ENCODE data around the gene IGSF9B.

Gene IGSF9B

GRCh38 chr11:133927690-133928627, 28.8 kb downstream of the IGSF9B start:
- H3K9me3 ChIP-seq (ENCODE audit: insufficient read depth, low read length) = no peaks in the 10 kb centered on the region
- no peak overlapping the region for H3K4me2 ChIP-seq (ENCODE audit: low read depth, low read length, poor library complexity, severe bottlenecking)
- no peaks in the 10 kb centered on the region for H3F3A ChIP-seq (ENCODE audit: insufficient read depth)
- TF ChIP-seq EZH2phosphoT487 (conservative IDR thresholded peaks at IDR 0.05; ENCODE audit: low read length) = no peak
- TF ChIP-seq CTCF (IDR thresholded peaks at IDR 0.05; ENCODE audit: insufficient read depth, low read length, poor library complexity, severe bottlenecking) = no peak
- H3K36me3 ChIP-seq (ENCODE audit: low read length) = no peaks in the 10 kb centered on the region
- H4K20me1 ChIP-seq (ENCODE audit: low read depth, low read length) = no peaks in the 10 kb centered on the region
- no peaks in the 10 kb centered on the region for H3K9me2 ChIP-seq (replicated peaks; ENCODE audit: insufficient read depth, low read length)
- H3K79me2 ChIP-seq (ENCODE audit: insufficient read depth, low read length) = no peaks in the 10 kb centered on the region
- no peak overlapping the region for H3K27ac ChIP-seq (ENCODE audit: low read depth, low read length)
- no peak overlapping the region for H2AFZ ChIP-seq (ENCODE audit: low read depth, low read length, severe bottlenecking)
- no peaks in the 10 kb centered on the region for H3K27me3 ChIP-seq (ENCODE audit: low read length)
- no peak overlapping the region for H3K9ac ChIP-seq (ENCODE audit: low read length)
- H3K4me3 ChIP-seq (ENCODE audit: insufficient read depth, low read length, poor library complexity, severe bottlenecking) = no peak overlapping the region

- Histone ChIP-seq H4K20me1 (ENCODE audit: low read depth, low read length) (no peaks in the 10 kb centered on the region), H2AFZ (ENCODE audit: low read depth, low read length, severe bottlenecking) (no peak overlapping the region), H3K27ac (ENCODE audit: low read depth, low read length) (no peak overlapping the region), H3K27me3 (ENCODE audit: low read length) (no peaks in the 10 kb centered on the region), H3K79me2 (ENCODE audit: insufficient read depth, low read length) (no peaks in the 10 kb centered on the region), H3K4me2 (ENCODE audit: low read depth, low read length, poor library complexity, severe bottlenecking) (no peak overlapping the region), H3K9me2 (replicated peaks; ENCODE audit: insufficient read depth, low read length) (no peaks in the 10 kb centered on the region), H3K9ac (ENCODE audit: low read length) (no peak overlapping the region), H3F3A (ENCODE audit: insufficient read depth) (no peaks in the 10 kb centered on the region), H3K4me3 (ENCODE audit: insufficient read depth, low read length, poor library complexity, severe bottlenecking) (no peak overlapping the region), H3K9me3 (ENCODE audit: insufficient read depth, low read length) (no peaks in the 10 kb centered on the region), H3K36me3 (ENCODE audit: low read length) (no peaks in the 10 kb centered on the region)
- TF ChIP-seq CTCF (IDR thresholded peaks at IDR 0.05; ENCODE audit: insufficient read depth, low read length, poor library complexity, severe bottlenecking) = no peak
- no peak for TF ChIP-seq EZH2phosphoT487 (conservative IDR thresholded peaks at IDR 0.05; ENCODE audit: low read length)
Measured at GRCh38 chr11:133926466-133927246, 30.1 kb downstream of the IGSF9B start.

- no peaks in the 10 kb centered on the region for H3K36me3 ChIP-seq (ENCODE audit: low read length)
- no peak for TF ChIP-seq EZH2phosphoT487 (conservative IDR thresholded peaks at IDR 0.05; ENCODE audit: low read length)
- H3K27ac ChIP-seq (ENCODE audit: low read depth, low read length) = no peak overlapping the region
- H3K4me3 ChIP-seq (ENCODE audit: insufficient read depth, low read length, poor library complexity, severe bottlenecking) = no peak overlapping the region
- no peaks in the 10 kb centered on the region for H3K9me2 ChIP-seq (replicated peaks; ENCODE audit: insufficient read depth, low read length)
- no peak overlapping the region for H2AFZ ChIP-seq (ENCODE audit: low read depth, low read length, severe bottlenecking)
- H3K79me2 ChIP-seq (ENCODE audit: insufficient read depth, low read length) = no peaks in the 10 kb centered on the region
- no peak overlapping the region for H3K4me2 ChIP-seq (ENCODE audit: low read depth, low read length, poor library complexity, severe bottlenecking)
- no peaks in the 10 kb centered on the region for H4K20me1 ChIP-seq (ENCODE audit: low read depth, low read length)
- H3K27me3 ChIP-seq (ENCODE audit: low read length) = no peaks in the 10 kb centered on the region
- H3K9me3 ChIP-seq (ENCODE audit: insufficient read depth, low read length) = no peaks in the 10 kb centered on the region
- H3F3A ChIP-seq (ENCODE audit: insufficient read depth) = no peaks in the 10 kb centered on the region
- no peak overlapping the region for H3K9ac ChIP-seq (ENCODE audit: low read length)
Measured at GRCh38 chr11:133925756-133926155, 31.0 kb downstream of the IGSF9B start.
